ENCODE measurements around the gene CPD.
"Not testable (repeated sequence)": the region's sequence is repeated elsewhere in the genome, so short reads cannot be mapped to it uniquely, and the experiment has no call there.

The CPD gene

GRCh38 chr17:30337393-30337999, 41.2 kb upstream of the CPD start:
- ChIA-PET POLR2A (no interaction called here), CTCF (interaction anchor here (1.2 to 3.7 kb wide), 10 partner anchors 10 to 239 kb away, joined by 3 to 45 read pairs (median 9); no protein-coding TSS in a partner anchor)
- no peak overlapping the region for H3K4me3 ChIP-seq (ENCODE audit: low read depth, low read length)
- no peak for TF ChIP-seq CTCF (IDR thresholded peaks at IDR 0.05; ENCODE audit: insufficient read depth, low read length, missing control alignments)
- no peak for DNase-seq (ENCODE audit: low read depth, low spot score)

GRCh38 chr17:30339086-30339485, 39.6 kb upstream of the CPD start:
- H3K4me3 ChIP-seq (ENCODE audit: low read depth, low read length), result no peak overlapping the region
- DNase-seq (ENCODE audit: low read depth, low spot score), result no peak
- CTCF ChIA-PET, result interaction anchor here (0.7 to 4.4 kb wide), 20 partner anchors 10 to 377 kb away, joined by 3 to 48 read pairs (median 5); partner anchors contain the start of genes BLMH, CPD and GOSR1
- POLR2A ChIA-PET, result no interaction called here
- no peak for TF ChIP-seq CTCF (IDR thresholded peaks at IDR 0.05; ENCODE audit: insufficient read depth, low read length, missing control alignments)

GRCh38 chr17:30340801-30341356, 37.8 kb upstream of the CPD start:
- POLR2A ChIA-PET, result interaction anchor here (0.7 kb wide), 1 partner anchor 140 kb away, joined by 3 read pairs; no protein-coding TSS in a partner anchor
- CTCF ChIA-PET, result interaction anchor here (0.7 to 4.4 kb wide), 21 partner anchors 8 to 484 kb away, joined by 3 to 48 read pairs (median 5); partner anchors contain the start of genes BLMH, CPD, CRLF3 and GOSR1
- H3K4me3 ChIP-seq (ENCODE audit: low read depth, low read length), result no peak overlapping the region
- no peak for TF ChIP-seq CTCF (IDR thresholded peaks at IDR 0.05; ENCODE audit: insufficient read depth, low read length, missing control alignments)
- no peak for DNase-seq (ENCODE audit: low read depth, low spot score)

- POLR2A ChIA-PET, result interaction anchor here (0.7 kb wide), 1 partner anchor 139 kb away, joined by 3 read pairs; no protein-coding TSS in a partner anchor
- no peak for TF ChIP-seq CTCF (IDR thresholded peaks at IDR 0.05; ENCODE audit: insufficient read depth, low read length, missing control alignments)
- no peak for DNase-seq (ENCODE audit: low read depth, low spot score)
- CTCF ChIA-PET, result interaction anchor here (0.8 to 4.4 kb wide), 6 partner anchors 13 to 485 kb away, joined by 3 to 48 read pairs (median 6); partner anchors contain the start of gene GOSR1
- no peak overlapping the region for H3K4me3 ChIP-seq (ENCODE audit: low read depth, low read length)
Measured at GRCh38 chr17:30341703-30342249, 37.0 kb upstream of the CPD start.

- CTCF ChIA-PET, result interaction anchor here (1.4 kb wide), 1 partner anchor 248 kb away, joined by 3 read pairs; no protein-coding TSS in a partner anchor
- H3K4me3 ChIP-seq (ENCODE audit: low read depth, low read length); DNase-seq (ENCODE audit: low read depth, low spot score); POLR2A ChIA-PET: not testable (repeated sequence)
Measured at GRCh38 chr17:30343244-30343643, 35.5 kb upstream of the CPD start.

GRCh38 chr17:30343796-30344195, 34.9 kb upstream of the CPD start:
- TF ChIP-seq CTCF (IDR thresholded peaks at IDR 0.05; ENCODE audit: insufficient read depth, low read length, missing control alignments), result no peak
- CTCF ChIA-PET, result interaction anchor here (1.4 kb wide), 1 partner anchor 249 kb away, joined by 3 read pairs; no protein-coding TSS in a partner anchor
- POLR2A ChIA-PET, result no interaction called here
- DNase-seq (ENCODE audit: low read depth, low spot score), result no peak
- H3K4me3 ChIP-seq (ENCODE audit: low read depth, low read length), result no peak overlapping the region

All from AG04449 (cell line).